Psoas muscle (tissue), 8 donors: ENCODE results near the gene IFRD2. TPM values are rescaled to one million over a fixed set of nuclear protein-coding genes. Genes with fewer than 3 reads are reported as not detected.

Experiments used
- ATAC-seq, 4 donors: fragments of 200-7000 bp; cut with Tn5 transposase; one replicate each; pipeline ENCODE4 v1.9.1; 2020; ENCODE audit warnings: moderate library complexity in 3 of 4, mild to moderate bottlenecking in 2 of 4
- DNase-seq, 2 donors: peaks; one replicate each; pipeline ENCODE4 v3.0.0-alpha.2; 2020
- H3K27ac ChIP-seq: fragments of 200-600 bp; one replicate; pipeline ENCODE4 v1.8.0; 2022
- H3K27me3 ChIP-seq, 3 donors: fragments of 200-600 bp in 1 of 3; one replicate each; pipeline versions ENCODE4 v1.6.1 to v1.8.0; 2013 to 2022; ENCODE audit warnings: low read length in 2 of 3, mild to moderate bottlenecking in 2 of 3, moderate library complexity in 1 of 3; ENCODE audit not compliant: insufficient read depth in 3 of 3
- H3K36me3 ChIP-seq, 2 donors: fragments of 200-600 bp in 1 of 2; one replicate each; pipeline versions ENCODE4 v1.6.1 to v1.8.0; 2013 to 2022; ENCODE audit warnings: low read depth in 1 of 2, mild to moderate bottlenecking in 1 of 2, moderate library complexity in 1 of 2; ENCODE audit not compliant: insufficient read depth in 1 of 2
- H3K4me1 ChIP-seq: fragments of 200-600 bp; one replicate; pipeline ENCODE4 v1.8.0; 2022
- H3K4me3 ChIP-seq: fragments of 200-600 bp; one replicate; pipeline ENCODE4 v1.8.0; 2022; ENCODE audit warnings: mild to moderate bottlenecking
- H3K9me3 ChIP-seq: fragments of 200-600 bp; one replicate; pipeline ENCODE4 v1.8.0; 2022
- WGBS, 3 donors: extraction: QIAGEN DNeasy Blood & Tissue Kit; methylation state at CpG; one replicate each; pipeline versions ENCODE4 v1.1.6 to v1.1.7; 2013; 5-methylcytosine and 5-hydroxymethylcytosine counted together
- intact Hi-C, 2 donors: fragments of 100-400 bp; cut with DNase I; formaldehyde crosslinking; loops; one replicate each; pipeline versions ENCODE4 v1.11.0 to v1.14.2; 2022
- long read RNA-seq, 2 donors: library from polyadenylated mRNA; unstranded; transcript quantifications; one replicate each; pipeline ENCODE4 v2.0.0, GENCODE V29; 2021
- polyA plus RNA-seq, 3 donors: library from polyadenylated mRNA; stranded (reverse); fragments of 200-250 nt; gene quantifications; one replicate each; pipeline ENCODE4 v1.2.3, GENCODE V29; 2013
- total RNA-seq, 4 donors: library from RNA; stranded (reverse); fragmentation: NEBNext Ultra II Directional in 2 of 4; extraction: Animal tissue kit (Norgen Biotek cat#: 25700) in 2 of 4; gene quantifications; one replicate each; pipeline versions ENCODE4 v1.2.1 to v1.2.4, GENCODE V29; 2021 to 2023
- TF ChIP-seq, protein P1 (sequence below): fragments of 200-600 bp; IDR thresholded peaks from one replicate; pipeline ENCODE4 v1.8.0; 2022; ENCODE audit warnings: antibody characterized with exemption
- donor health status: healthy with polysubstance abuse.
- donor health status: DM: no; HTN: no; CAD: no; lungs with moderate emphysema.
- donor health status: Bipolar disorder and iron deficiency.
- donor health status: healthy.
- donor health status: DM: yes; HTN: yes; CAD: no.
- donor health status: DM: no; HTN: no; CAD: no.
- donor health status: DM: no; HTN: no; CAD: no.
- donor health status: DM: yes; HTN: yes; CAD: no.

The IFRD2 gene
- 100 to 1,000 TPM in 3 of 4 donors, 10 to 100 TPM in 1; 77.2 to 145 (median 119) TPM for total RNA-seq
- polyA plus RNA-seq, result 100 to 1,000 TPM; 129 to 175 (median 151) TPM
- long read RNA-seq, donor 1, transcript IFRD2-202 (12 exons, 2,109 nt), result major isoform, 189 of 242 reads
- long read RNA-seq, donor 1, partial matches to known transcripts, result 23 of 242 reads
- long read RNA-seq, donor 1, other reads (novel, unspliced or antisense), result 30 of 242 reads
- long read RNA-seq, donor 2, transcript IFRD2-202 (12 exons, 2,109 nt), result major isoform, 408 of 542 reads
- long read RNA-seq, donor 2, partial matches to known transcripts, result 50 of 542 reads
- long read RNA-seq, donor 2, other reads (novel, unspliced or antisense), result 83 of 542 reads

GRCh38 chr3:50292159-50293078 lies at the start of gene IFRD2:
Gene IFRD2 (minus strand): TSS chr3:50292429. CDS start chr3:50292274, 155 bp downstream.
- ATAC-seq (peak; percentile 90 to 92 (median 91)), DNase-seq (peak; percentile 97 to 99)
- peak within 1 kb of the TSS; percentile 96 for H3K4me3 ChIP-seq
- H3K27me3 ChIP-seq, result no peaks in the 10 kb centered on the region
- peaks cover 20% of the 10 kb centered on the region for H3K4me1 ChIP-seq
- H3K9me3 ChIP-seq, result no peaks in the 10 kb centered on the region
- intact Hi-C loops, result no loop called here
- peaks cover 11 to 39% of the 10 kb centered on the region in 2 donors for H3K36me3 ChIP-seq
- WGBS, 3 donors, result 0 to 1% (median 1%) methylated on average over 42 to 67 of the region's 67 CpGs
- peak within 1 kb of the TSS; percentile 99 for H3K27ac ChIP-seq
- TF ChIP-seq, protein P1, sequence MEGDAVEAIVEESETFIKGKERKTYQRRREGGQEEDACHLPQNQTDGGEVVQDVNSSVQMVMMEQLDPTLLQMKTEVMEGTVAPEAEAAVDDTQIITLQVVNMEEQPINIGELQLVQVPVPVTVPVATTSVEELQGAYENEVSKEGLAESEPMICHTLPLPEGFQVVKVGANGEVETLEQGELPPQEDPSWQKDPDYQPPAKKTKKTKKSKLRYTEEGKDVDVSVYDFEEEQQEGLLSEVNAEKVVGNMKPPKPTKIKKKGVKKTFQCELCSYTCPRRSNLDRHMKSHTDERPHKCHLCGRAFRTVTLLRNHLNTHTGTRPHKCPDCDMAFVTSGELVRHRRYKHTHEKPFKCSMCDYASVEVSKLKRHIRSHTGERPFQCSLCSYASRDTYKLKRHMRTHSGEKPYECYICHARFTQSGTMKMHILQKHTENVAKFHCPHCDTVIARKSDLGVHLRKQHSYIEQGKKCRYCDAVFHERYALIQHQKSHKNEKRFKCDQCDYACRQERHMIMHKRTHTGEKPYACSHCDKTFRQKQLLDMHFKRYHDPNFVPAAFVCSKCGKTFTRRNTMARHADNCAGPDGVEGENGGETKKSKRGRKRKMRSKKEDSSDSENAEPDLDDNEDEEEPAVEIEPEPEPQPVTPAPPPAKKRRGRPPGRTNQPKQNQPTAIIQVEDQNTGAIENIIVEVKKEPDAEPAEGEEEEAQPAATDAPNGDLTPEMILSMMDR, result no peak

- Histone ChIP-seq H3K9me3 (no peaks in the 10 kb centered on the region), H3K36me3 (no peaks in the 10 kb centered on the region), H3K27me3 (no peaks in the 10 kb centered on the region), H3K27ac (no peak overlapping the region), H3K4me1 (peaks cover 26% of the 10 kb centered on the region), H3K4me3 (peak overlapping the region; percentile 93)
- intact Hi-C loops, result no loop called here
- no peak for ATAC-seq
- TF ChIP-seq, protein P1, result no peak
- WGBS, 3 donors, result 87 to 94% (median 93%) methylated on average over 8 to 9 of the region's 9 CpGs
- DNase-seq, result no peak
These were observed 49.3 kb upstream of the IFRD2 start for GRCh38 chr3:50341537-50341936.

GRCh38 chr3:50340448-50341329 lies 48.5 kb upstream of the IFRD2 start, which contains the start of gene RASSF1:
Gene RASSF1 (minus strand): TSS chr3:50340836. CDS start chr3:50340805, 31 bp downstream.
- Histone ChIP-seq H3K4me3 (peak within 1 kb of the TSS; percentile 93), H3K4me1 (peaks cover 29% of the 10 kb centered on the region), H3K9me3 (no peaks in the 10 kb centered on the region), H3K27ac (peak within 1 kb of the TSS; percentile 95), H3K27me3 (no peaks in the 10 kb centered on the region), H3K36me3 (no peaks in the 10 kb centered on the region)
- DNase-seq (peak; percentile 78 to 86), ATAC-seq (peak in 2 of 4 donors; percentile 3)
- TF ChIP-seq, protein P1, result no peak
- WGBS, 3 donors, result 11 to 18% (median 12%) methylated on average over 68 to 85 of the region's 85 CpGs
- intact Hi-C loops, result no loop called here

- peak overlapping the region; percentile 95 for H3K27ac ChIP-seq
- no peak for ATAC-seq
- no peaks in the 10 kb centered on the region for H3K9me3 ChIP-seq
- DNase-seq, result no peak
- TF ChIP-seq, protein P1, result no peak
- H3K36me3 ChIP-seq, result no peaks in the 10 kb centered on the region
- H3K4me1 ChIP-seq, result peaks cover 33% of the 10 kb centered on the region
- WGBS, 3 donors, result 42 to 66% (median 59%) methylated on average over 8 to 9 of the region's 9 CpGs
- peak overlapping the region; percentile 93 for H3K4me3 ChIP-seq
- intact Hi-C loops, result no loop called here
- H3K27me3 ChIP-seq, result no peaks in the 10 kb centered on the region
These were observed 47.9 kb upstream of the IFRD2 start for GRCh38 chr3:50340147-50340447.
